ENCODE results near the gene DNAH17. TPM values are rescaled to one million over a fixed set of nuclear protein-coding genes. Genes with fewer than 3 reads are reported as not detected.

The DNAH17 gene
- polyA plus RNA-seq, 3 donors, result 0.01 to 0.51 (median 0.11) TPM

GRCh38 chr17:78581304-78581703 is 4.1 kb upstream of the DNAH17 start:
- H4K20me1 ChIP-seq (ENCODE audit: insufficient read depth, low read length), result no peaks in the 10 kb centered on the region
- H3K27me3 ChIP-seq (ENCODE audit: control insufficient read depth in 2 of 2, insufficient read depth in 2 of 2, low read length in 2 of 2), result no peaks in the 10 kb centered on the region
- no peak overlapping the region for H3K4me2 ChIP-seq (replicated peaks; ENCODE audit: extremely low read depth, low read length, poor library complexity, severe bottlenecking)
- H3K36me3 Mint-ChIP-seq, result no peaks in the 10 kb centered on the region
- H3K27me3 Mint-ChIP-seq (ENCODE audit: low read depth in 3 of 3), result peaks cover 2 to 4% (median 2%) of the 10 kb centered on the region in 3 donors
- 100% methylated on average over 1 of the region's 5 CpGs for WGBS (ENCODE audit: insufficient coverage)
- H3K27ac ChIP-seq (ENCODE audit: low read depth in 1 of 2, low read length in 2 of 2), result no peak overlapping the region
- H3K79me2 ChIP-seq (ENCODE audit: insufficient read depth, low read length), result no peaks in the 10 kb centered on the region
- H3K4me1 ChIP-seq (ENCODE audit: control insufficient read depth in 1 of 2, insufficient read depth in 2 of 2, low read length in 2 of 2), result peaks cover 20 to 28% of the 10 kb centered on the region in 2 donors
- no peak overlapping the region for H2AFZ ChIP-seq (ENCODE audit: insufficient read depth, low read depth, low read length, poor library complexity, severe bottlenecking)
- intact Hi-C loops (cut with micrococcal nuclease), result no loop called here
- no peak overlapping the region for H3K4me3 ChIP-seq (replicated peaks in 1 of 3; ENCODE audit: low read depth in 2 of 3, low read length in 3 of 3)
- TF ChIP-seq CTCF (IDR thresholded peaks at IDR 0.05), result no peak
- no peaks in the 10 kb centered on the region for H3K36me3 ChIP-seq (replicated peaks in 1 of 2; ENCODE audit: control insufficient read depth in 1 of 2, insufficient read depth in 2 of 2, low read length in 2 of 2)
- H3K4me1 Mint-ChIP-seq, result peaks cover 42% of the 10 kb centered on the region
- no peaks in the 10 kb centered on the region for H3K9me3 ChIP-seq (replicated peaks in 1 of 2; ENCODE audit: control insufficient read depth in 1 of 2, insufficient read depth in 1 of 2, low read length in 2 of 2)
- peak overlapping the region in 1 of 7 donors; percentile 3 for H3K27ac Mint-ChIP-seq
- H3K9ac ChIP-seq (ENCODE audit: insufficient read depth, low read length, poor library complexity, severe bottlenecking), result no peak overlapping the region
- no peak for DNase-seq
- H3K4me3 Mint-ChIP-seq, result no peak overlapping the region
- peaks cover 0 to 2% (median 0%) of the 10 kb centered on the region in 7 donors for H3K9me3 Mint-ChIP-seq

- Histone ChIP-seq H2AFZ (ENCODE audit: insufficient read depth, low read depth, low read length, poor library complexity, severe bottlenecking) (no peak overlapping the region), H3K36me3 (replicated peaks in 1 of 2; ENCODE audit: control insufficient read depth in 1 of 2, insufficient read depth in 2 of 2, low read length in 2 of 2) (no peaks in the 10 kb centered on the region), H3K27ac (ENCODE audit: low read depth in 1 of 2, low read length in 2 of 2) (no peak overlapping the region), H3K4me1 (ENCODE audit: control insufficient read depth in 1 of 2, insufficient read depth in 2 of 2, low read length in 2 of 2) (peaks cover 20 to 28% of the 10 kb centered on the region in 2 donors), H3K79me2 (ENCODE audit: insufficient read depth, low read length) (no peaks in the 10 kb centered on the region), H3K4me3 (replicated peaks in 1 of 3; ENCODE audit: low read depth in 2 of 3, low read length in 3 of 3) (no peak overlapping the region), H4K20me1 (ENCODE audit: insufficient read depth, low read length) (no peaks in the 10 kb centered on the region), H3K27me3 (ENCODE audit: control insufficient read depth in 2 of 2, insufficient read depth in 2 of 2, low read length in 2 of 2) (no peaks in the 10 kb centered on the region), H3K4me2 (replicated peaks; ENCODE audit: extremely low read depth, low read length, poor library complexity, severe bottlenecking) (no peak overlapping the region), H3K9ac (ENCODE audit: insufficient read depth, low read length, poor library complexity, severe bottlenecking) (no peak overlapping the region), H3K9me3 (replicated peaks in 1 of 2; ENCODE audit: control insufficient read depth in 1 of 2, insufficient read depth in 1 of 2, low read length in 2 of 2) (no peaks in the 10 kb centered on the region)
- H3K4me3 Mint-ChIP-seq, result peak overlapping the region in 1 of 2 donors; percentile 31
- H3K27me3 Mint-ChIP-seq (ENCODE audit: low read depth in 3 of 3), result peaks cover 0 to 3% (median 2%) of the 10 kb centered on the region in 3 donors
- 79% methylated on average over 8 of the region's 9 CpGs for WGBS (ENCODE audit: insufficient coverage)
- no peaks in the 10 kb centered on the region for H3K36me3 Mint-ChIP-seq
- H3K4me1 Mint-ChIP-seq, result peaks cover 42% of the 10 kb centered on the region
- intact Hi-C loops (cut with micrococcal nuclease), result no loop called here
- no peak for DNase-seq
- H3K27ac Mint-ChIP-seq, result peak overlapping the region in 4 of 7 donors; percentile 46 to 70 (median 58)
- peaks cover 0 to 4% (median 0%) of the 10 kb centered on the region in 7 donors for H3K9me3 Mint-ChIP-seq
- no peak for TF ChIP-seq CTCF (IDR thresholded peaks at IDR 0.05)
These were observed 3.1 kb upstream of the DNAH17 start for GRCh38 chr17:78580277-78580804.

Measured in CD14-positive monocyte (primary cell).